GM04504 (cell line): ENCODE data around the gene ATG9B.
"Not testable (repeated sequence)": the region's sequence is repeated elsewhere in the genome, so short reads cannot be mapped to it uniquely, and the experiment has no call there.

Experiments used
- DNase-seq: peaks from one replicate; pipeline ENCODE4 v3.0.0-alpha.2; 2012; ENCODE audit warnings: low read depth

Gene ATG9B

DNA sequence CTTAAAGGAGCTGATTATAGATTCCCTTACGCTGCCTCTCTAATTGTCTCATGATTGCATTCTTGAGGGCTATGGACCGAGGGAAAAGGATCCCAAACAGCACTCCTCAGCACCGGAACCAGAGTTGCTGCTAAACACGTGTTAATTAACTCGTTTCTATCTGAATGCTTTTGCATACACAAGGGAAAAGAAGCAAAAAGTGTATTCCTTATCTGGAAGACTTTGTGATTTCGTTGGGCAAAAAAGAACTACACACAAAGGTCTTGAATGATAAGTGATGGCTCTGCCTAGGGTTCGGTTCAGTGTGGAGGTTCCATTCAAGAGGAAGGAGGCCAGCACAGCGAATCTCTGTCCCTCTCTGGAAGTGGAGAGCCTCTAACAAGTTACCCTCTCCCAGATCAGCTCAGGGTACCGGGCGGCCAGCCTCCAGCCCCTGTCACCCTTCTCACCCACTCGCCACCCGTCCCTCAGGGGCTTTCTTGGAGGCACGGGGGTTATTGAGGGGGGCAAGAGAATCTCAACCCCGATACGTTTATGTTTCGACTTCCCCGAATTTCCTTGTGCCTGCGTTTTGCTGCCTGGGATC is 34.6 kb upstream of the ATG9B start:
- DNase-seq = no peak

DNA sequence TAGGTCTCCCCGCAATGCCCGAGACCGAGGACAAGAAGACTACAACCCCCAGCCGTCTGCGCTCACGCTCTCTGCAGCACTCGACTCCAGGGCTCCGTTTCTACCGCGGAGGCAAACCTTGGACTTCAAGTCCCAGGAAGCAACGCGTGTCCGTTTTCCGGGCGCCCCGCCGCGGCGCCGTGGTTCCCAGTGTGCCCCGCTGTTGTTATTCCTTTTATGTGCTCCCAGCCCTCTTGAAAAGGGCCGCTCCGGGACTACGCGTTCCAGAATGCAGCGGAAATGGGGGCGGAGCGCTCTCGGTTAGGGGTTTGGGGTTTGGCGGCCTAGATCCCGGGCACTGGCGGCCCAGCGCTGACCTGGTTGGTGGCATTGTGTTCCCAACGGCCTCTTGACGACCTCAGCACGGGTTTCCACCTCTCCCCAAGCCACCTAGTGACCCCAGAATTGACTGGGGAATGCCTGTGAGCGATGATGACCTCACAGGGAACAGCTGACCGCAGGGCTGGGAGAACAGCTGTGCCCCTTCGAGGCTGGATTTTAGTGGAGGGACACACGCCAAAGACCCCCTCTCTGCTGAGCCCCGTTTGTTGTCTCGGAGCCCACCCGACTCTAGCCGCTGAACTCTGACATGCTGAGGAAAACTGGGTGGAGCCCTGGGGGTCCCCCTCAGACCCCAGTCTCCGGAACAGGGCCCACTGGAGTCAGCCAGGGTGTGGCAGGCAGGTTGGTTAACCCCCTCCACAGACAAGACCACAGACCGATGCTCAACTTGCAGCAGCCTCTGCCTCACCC is 33.9 kb upstream of the ATG9B start:
- DNase-seq = peak; percentile 100

DNA sequence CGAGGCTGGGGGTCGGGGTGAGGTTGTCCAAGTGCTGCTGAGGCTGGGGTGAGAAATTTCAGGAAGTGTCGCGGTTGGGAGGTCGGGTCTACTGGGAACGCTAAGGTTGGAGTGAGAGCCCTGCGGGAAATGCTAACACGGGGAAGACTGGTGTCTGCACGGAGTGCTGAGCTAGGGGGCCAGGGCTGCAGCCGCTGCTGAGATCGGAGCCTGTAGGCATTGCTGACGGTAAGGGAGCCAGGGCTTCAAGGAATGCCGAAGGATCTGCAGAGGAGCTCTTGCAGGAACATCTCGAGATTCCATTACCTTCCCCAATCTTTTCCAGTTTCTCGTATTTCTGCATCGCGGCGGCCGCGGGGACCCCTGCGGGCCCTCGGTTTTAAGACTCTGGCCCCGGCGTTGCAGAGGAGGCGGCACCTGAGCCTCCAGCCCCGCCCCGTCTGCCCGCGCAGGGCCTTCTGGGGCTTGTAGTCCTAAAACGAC is 33.3 kb upstream of the ATG9B start, which contains the start of gene CDK5:
TSS of gene CDK5 (minus strand) at position 392 of the 483 bp plus-strand sequence. CDS start at position 343, 49 bp downstream.
- DNase-seq = no peak

DNA sequence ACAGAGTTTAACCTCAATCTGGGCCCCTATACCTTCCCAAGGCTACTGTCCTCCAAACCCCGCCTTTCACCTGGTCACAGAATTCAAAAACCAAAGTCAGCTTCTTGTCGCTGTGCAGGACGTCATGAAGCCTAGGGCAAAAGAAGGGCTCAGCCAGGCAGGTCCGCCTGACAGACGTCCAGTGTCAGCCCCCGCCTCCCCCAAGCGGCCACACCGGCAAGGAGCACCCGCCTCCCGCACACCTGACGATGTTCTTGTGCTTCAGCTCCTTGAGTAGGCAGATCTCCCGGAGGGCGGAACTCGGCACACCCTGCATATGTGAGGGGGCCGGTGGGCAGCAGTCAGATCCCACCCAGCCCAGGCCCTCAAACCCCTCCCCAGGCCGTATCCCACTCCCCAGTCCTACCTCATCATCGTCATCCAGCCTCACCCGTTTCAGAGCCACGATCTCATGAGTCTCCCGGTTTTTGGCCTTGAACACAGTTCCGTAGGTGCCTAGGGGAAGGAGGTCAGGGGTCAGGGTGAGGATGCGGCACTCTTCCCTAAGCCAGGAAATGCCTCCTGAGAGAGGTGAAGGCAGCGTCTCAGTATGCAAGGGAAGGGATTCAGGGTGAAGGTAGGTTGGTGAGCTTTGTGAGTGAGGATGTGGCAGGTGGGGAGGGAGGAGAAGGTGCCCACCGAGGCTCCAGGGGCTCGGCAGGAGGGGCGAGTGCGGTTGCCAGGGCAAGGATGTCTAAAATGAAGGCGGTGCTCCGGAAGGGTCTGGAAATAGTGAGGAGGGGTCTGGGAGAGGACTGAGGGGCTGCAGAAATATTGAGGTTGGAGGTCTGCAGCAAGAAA is 32.6 kb upstream of the ATG9B start:
- no peak for DNase-seq

DNA sequence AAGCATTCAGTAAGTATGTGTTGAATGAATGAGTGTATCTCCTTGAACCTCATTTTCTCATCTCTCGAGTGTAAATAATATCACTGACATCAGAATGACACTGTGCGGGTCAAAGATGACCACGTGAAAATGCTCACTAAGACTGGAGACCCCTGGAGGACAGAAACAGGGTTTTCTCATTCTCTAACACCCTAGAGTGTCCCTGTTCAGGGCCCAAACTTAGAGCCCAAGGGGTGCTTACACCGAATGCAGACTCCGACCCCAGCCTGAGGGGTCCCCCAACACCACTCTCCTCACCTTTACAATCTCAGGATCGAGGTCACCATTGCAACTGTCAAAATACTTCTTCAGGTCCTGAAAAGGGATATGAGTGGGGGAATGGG is 32.0 kb upstream of the ATG9B start:
- DNase-seq = no peak

DNA sequence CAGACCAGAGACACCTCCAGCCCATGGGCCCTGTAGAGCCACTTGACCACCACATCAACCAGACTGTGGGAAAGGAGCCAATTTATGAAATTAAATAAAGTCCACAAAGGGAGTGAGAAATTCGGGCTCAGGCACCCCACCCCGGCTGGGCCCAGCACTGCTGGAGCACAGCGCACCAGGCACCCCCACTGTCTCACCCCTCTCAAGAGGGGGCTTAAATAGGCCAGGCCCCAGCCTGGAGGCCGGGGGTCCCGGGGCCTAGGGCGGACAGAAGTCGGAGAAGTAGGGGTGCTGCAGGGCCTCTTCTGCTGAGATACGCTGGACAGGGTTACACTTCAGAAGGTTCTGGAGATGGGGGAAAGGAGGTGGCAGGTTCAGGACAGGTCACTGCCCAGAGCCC is 29.5 kb upstream of the ATG9B start:
- no peak for DNase-seq

DNA sequence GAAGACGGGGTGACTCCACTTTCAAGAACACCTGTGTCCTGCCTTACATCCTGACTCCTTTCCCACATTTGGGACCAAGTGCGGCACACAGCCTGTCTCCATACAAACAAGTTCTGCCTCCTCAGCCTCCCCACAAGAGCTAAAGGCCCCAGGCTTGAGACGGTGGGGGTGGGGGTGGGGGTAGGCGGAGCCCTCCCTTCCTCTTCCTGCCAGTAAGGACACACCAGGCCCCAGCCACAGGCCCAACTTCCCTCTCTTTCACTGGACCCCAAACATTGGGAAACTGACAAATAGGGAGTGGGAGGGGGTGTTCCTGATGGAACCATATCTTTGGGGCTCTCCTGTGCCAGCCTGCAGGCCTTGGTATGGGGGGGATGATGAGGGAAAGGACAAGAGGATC is 28.8 kb upstream of the ATG9B start:
- DNase-seq = no peak

DNA sequence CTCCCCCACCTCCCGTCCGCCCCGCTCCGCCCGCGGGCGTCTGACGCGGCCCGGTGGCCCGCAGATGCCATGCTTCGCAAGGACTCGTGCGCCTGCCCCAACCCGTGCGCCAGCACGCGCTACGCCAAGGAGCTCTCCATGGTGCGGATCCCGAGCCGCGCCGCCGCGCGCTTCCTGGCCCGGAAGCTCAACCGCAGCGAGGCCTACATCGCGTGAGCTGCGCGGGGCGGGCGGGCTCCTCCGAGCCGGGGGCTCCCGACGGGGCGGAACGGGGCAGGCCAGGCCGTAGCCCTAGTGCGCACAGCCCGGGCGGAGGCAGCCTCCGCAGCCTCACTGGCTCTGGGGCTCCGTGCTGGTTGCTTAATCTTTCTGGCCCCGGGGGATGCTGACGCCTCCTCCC is 26.8 kb upstream of the ATG9B start:
- DNase-seq = no peak

DNA sequence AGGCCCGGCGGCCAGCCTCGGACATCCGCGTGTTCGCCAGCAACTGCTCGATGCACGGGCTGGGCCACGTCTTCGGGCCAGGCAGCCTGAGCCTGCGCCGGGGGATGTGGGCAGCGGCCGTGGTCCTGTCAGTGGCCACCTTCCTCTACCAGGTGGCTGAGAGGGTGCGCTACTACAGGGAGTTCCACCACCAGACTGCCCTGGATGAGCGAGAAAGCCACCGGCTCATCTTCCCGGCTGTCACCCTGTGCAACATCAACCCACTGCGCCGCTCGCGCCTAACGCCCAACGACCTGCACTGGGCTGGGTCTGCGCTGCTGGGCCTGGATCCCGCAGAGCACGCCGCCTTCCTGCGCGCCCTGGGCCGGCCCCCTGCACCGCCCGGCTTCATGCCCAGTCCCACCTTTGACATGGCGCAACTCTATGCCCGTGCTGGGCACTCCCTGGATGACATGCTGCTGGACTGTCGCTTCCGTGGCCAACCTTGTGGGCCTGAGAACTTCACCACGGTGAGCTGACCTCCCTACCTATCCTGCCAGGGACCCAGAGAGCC is 24.7 kb upstream of the ATG9B start:
- no peak for DNase-seq

DNA sequence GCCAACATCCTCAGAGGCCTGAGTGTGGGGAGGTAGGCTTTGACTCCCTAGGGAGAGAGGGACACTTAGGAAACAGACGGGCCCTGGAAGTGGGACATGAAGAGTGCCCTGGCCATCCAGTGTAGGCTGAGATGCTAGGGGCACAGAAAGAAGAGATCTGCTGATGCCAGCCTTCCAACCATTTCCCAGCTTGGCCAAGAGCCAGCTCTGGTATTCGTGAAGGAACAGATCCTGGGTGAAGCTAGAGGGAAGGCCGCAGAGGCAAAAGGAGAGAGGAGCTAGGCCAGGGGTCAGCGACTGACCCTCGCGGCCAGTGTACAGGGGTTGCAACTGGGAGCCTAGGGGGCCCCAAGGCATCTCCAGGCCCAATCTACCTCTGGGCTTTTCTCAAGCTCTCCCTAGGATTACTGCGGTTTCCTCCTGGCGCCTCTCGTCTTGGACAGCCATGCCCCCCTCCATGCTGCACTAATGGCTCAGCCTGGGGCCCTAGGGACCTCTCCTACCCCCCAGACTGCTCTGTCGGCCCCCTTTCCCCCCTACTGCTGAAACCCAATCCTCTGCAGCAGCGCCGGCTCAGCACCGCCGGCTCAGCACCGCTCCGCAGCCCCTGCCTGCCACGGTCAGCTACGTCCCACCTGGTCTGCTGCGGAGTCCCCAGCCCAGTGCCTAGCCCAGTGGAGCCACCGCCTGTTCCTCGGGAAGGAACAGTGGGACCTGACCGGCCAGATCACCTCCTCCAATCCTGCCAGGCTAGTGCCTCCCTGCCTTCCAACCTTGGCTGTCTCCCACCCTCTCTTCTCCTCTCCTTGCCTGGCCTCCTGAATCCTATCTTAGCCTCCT is 23.9 kb upstream of the ATG9B start, which contains the start of gene ASIC3:
TSS of gene ASIC3 (plus strand) at position 556 of the 840 bp plus-strand sequence. CDS start 355 bp downstream, outside the sequence.
- DNase-seq = no peak

DNA sequence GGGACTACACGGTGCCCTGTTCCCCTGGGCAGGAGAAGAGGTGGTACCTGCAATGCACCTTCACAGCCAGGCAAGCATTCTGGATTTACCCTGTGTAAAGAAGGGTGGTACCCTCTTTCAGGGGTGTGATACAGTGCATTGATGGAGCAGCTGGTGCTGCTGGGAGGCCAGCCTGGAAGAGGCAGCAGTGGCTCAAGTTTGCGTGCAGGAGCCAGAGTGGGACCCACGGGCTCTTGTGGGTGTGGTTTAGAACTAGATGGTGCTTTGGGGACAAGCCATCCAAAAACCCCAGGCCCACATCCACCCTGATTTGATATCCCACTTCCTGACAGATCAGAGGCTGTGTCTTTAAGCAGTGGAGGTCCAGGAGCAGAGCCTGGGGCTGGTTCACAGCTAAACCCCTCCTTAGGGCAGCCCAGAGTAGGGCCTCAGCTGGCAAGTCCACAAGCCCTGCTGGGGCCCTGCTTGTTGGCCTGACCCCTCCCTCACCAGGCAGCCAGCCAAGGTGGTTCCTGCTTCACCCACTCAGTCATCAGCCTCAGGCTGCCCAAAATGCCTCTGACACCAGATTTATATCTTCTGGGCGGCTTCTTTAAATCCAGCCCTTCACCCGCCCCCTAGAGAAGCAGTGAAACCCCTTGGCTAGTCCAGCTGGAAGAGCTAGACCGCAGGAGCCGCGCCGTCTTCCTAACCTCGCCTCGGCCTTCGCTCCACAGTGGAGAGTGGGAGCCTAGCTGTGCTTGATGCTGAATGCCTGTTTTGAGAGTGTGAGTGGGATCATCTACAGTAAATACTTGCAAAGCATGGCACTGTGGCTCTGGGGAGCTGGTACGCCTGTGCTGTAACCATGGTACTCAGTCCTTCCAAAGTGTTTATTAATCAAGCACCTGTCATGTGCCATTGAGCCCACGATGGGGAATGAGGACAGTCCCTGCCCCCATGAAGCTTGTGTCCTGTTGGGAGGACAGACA is 22.6 kb upstream of the ATG9B start:
- no peak for DNase-seq

DNA sequence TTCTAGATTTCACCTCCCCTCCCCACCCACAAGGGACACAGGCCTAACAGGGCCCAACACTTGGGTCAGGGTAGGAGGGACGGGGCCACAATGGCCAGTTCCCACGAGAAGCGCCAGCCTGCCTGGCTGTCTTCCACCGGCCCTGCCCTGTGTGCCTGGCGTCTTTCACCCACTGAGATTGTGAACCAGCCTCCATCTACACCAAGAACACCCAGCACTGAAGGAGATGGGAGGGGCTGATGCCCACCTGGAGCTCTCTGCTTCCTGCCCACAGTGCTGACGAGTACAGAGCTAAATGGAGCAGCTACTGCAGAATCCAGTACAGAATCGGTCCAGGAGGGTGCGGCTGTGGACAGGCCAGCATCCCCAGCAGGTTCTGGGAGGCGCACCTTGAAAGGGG is 21.7 kb upstream of the ATG9B start:
- no peak for DNase-seq

DNA sequence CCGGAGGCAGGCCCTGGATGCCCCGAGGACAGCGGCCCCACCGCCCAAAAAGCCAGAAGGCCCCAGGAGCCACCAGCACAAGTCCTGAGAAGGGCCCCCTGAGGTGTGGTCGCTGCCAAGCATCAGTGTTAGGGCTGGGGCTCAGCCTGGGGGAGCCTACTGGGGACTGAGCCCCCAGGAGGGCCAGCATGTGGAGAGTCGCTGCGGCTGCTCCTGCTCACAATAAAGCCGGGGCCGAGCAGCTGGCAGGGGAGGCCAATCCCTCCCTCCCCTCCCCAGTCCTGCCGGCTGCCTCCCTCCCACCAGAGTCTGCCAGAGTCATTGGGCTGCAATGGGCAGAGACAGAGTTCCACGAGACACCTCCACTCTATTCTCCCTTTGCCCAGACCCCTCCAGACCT is 21.0 kb upstream of the ATG9B start:
- no peak for DNase-seq

DNA sequence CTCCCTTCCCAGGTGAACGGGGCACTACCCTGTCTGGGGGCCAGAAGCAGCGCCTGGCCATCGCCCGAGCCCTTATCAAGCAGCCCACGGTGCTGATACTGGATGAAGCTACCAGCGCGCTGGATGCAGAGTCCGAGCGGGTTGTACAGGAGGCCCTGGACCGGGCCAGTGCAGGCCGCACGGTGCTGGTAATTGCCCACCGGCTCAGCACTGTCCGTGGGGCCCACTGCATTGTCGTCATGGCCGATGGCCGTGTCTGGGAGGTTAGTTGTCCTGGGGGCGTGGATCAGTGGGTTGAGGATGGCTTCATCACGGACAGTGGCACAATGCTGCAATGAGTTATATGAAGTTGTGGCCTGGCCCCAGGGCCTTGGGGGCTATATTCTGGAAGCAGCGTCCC is 19.7 kb upstream of the ATG9B start:
- no peak for DNase-seq

DNA sequence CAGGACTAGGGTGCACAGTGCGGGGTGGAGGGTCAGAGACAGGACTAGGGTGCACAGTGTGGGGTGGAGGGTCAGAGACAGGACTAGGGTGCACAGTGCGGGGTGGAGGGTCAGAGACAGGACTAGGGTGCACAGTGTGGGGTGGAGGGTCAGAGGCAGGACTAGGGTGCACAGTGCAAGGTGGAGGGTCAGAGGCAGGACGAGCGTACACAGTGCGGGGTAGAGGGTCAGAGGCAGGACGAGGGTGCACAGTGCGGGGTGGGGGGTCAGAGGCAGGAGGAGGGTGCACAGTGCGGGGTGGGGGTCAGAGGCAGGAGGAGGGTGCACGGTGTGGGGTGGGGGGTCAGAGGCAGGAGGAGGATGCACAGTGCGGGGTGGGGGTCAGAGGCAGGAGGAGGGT is 19.2 kb upstream of the ATG9B start:
- not testable (repeated sequence) for DNase-seq

DNA sequence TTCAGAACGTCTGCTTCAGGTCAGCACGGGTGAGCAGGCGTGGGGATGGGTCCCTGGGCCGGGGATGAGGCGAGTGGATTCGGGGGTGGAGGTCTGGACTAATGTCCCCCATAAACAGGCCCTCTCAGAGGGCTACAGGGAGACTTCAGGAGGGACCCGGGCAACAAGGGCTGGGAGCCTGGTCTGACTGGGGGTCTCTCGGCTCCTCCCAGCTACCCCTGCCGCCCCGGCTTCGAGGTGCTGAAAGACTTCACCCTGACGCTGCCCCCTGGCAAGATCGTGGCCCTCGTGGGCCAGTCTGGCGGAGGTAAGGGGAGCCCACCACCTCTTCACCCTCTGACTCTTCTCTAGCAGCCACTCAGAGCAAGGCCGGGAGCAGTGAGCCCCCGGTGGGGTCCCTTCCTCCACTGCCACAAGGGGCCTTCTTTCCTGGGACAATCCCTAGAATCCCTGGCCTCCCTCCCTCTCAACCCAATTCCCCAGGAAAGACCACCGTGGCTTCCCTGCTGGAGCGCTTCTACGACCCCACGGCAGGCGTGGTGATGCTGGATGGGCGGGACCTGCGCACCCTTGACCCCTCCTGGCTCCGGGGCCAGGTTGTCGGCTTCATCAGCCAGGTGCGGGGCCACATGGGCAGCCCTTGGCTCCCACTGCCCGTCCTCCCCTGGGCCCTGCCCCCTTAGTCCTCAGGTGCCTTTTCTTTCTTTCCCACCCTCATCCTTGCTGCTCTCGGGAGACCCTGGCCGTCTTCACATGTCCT is 16.5 kb upstream of the ATG9B start:
- no peak for DNase-seq

DNA sequence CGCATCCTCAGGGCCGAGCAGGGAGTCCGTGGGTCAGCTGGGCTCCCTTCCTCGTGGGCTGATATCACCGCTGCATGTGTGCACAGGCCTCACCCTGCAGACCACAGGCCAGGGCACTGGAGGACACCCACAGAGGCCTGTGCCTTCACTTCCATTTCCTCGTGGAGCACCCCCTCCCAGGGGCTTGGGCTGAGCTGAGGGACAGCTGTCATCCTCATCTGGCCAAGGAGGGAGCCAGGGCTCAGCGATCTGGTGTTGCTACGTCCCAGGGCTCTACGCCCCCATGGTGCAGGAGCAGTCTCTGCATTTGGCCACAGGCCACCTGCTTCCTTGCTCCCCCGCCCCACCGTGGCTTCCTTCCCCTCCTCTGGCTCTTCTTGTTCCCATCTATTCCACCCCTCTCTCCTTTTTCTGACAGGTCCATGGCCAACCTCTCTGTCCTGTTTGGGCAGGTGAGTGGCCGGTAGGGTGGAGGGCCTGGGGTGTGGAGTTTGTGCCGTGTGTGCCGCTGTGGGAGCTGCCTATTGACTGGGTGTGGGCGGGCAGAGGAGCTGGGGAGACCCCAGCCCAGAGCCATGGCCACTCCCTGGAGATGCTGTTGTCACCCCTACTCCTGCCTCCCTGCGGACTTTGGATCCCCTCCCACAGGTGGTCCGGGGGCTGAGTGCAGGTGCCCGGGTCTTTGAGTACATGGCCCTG is 15.7 kb upstream of the ATG9B start:
- DNase-seq = no peak

DNA sequence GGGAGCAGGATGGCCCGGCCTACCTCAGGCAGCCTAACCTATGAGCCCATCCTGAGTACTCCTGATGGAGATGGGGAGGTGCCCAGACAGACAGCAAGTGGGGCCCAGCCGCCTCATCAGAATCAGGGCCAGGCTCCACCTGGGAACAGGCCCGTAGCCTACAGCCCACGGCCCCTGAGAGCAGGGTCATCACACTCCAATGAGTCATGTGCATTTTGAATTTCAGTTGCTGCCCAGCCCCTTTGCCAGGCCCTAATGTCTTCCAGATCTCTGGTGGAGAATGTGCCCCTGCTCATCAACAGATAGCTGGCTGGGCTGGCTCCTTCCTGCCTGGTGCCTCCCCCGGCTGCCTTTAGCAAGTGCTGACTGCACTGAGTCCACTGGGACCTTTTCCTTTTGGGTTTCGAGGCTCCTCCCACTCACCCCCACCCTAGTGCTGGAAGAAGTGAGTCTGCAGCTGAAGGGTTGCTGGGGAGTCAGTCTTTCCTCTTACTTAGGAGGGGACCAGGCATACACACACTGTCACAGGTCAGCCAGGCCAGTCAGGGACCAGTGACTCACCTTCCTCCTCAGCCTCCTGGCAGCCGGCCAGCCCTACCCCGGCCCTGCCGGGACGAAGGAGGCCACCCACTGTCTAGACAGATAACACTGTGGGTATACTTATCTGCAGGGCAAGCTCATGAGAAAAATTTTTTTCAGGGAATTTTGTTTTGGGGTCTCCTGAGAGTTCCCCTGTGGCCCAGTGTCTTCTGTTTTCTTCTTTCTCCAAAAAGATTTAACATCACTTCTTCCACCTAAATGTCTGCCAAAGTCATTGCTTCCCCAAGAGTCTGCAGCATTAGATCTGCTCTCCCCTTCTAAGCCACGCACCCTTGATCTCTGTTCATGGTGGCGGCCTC is 14.9 kb upstream of the ATG9B start:
- peak; percentile 63 for DNase-seq
